GM19238 (cell line): Measurements from ENCODE around the gene YES1.
A peak's percentile ranks its signal among the peaks of the same experiment; 100 is the strongest.

Experiments
- DNase-seq: peaks from one replicate; pipeline ENCODE4 v3.0.0; 2011; ENCODE audit warnings: low spot score; ENCODE audit not compliant: insufficient read length

YES1 gene

DNA sequence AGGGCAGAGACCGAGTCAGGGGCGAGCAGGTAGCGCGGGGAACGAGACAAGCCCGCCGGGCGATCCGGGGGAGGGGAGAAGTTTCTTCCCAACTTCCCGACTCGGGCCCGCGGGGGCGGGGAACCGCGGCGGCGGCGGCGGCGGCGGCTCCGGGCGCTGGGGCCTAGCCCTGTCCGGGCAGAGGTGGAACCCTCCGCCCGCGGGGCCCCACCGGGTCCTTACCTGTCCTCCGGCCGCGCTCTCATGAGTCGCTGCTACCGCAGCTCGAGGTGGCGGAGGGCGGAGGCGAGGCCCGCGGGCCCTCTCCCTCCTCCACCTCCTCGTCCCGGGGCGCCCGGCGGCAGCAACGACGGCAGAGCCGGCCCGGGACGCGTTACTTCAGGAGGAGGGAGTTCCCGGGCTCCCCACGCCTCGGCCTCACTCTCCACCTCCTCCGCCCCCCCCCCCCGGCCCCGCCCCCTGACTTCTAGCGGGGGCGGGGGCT lies at the start of gene YES1:
TSS of gene YES1 (minus strand) at position 351 of the 484 bp plus-strand sequence. CDS start 55,415 bp downstream, outside the sequence.
- DNase-seq, result no peak

DNA sequence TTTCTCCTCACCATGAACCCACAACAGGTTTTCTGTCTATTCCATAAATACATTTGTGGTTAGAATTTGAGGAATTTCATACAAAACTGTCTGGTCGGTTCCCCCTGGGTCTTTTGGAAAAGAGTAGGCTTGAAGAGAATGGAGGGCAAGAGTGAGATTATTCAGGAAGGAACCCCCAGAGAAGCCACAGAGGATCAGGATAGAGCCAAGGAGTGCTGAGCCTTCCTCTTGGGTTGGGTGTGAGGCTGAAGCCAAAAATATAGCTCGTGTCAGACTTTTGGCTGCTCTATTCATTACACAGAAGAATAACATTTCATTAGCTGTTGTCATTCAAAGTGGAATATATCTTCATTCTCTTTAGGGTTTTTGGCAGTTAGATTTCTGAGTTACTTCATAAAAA lies 45.9 kb upstream of the YES1 start:
- no peak for DNase-seq

DNA sequence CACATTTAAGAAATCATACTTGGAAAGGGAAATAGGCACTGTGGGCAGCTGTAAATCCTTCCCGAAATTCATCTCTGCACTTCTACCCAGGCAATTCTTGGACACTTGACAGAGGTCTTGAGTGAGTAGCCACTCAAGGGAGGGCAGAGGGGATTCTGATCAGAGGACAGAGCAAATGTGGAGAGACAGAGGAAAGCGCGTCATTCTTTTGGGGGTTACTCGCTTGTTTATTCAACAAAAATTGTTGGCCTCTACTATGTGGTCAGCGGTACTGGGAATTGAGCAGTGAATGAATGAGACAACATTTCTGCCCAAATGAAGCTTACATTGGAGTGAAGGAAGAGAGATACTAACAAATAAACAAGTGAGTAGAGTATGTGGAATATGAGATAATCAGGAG lies 41.4 kb upstream of the YES1 start:
- DNase-seq, result no peak

DNA sequence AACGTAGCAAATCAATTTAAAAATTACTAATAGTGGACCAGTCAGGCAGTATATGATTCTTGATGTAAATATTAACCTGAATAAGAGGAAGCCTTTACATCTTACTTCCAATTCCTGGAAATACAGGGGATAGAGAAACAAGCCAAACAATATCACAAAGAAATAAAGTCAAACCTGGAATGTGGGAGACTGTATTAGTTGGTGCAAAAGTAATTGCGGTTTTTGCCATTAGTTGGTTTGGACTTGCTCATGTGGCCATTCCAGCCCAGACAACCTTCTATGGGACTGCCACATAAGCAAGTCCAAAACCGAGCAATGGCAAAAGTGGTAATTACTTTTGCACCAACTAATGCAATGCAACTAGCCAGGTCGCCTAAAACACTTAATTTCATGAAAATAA lies 38.9 kb upstream of the YES1 start:
- DNase-seq, result no peak

DNA sequence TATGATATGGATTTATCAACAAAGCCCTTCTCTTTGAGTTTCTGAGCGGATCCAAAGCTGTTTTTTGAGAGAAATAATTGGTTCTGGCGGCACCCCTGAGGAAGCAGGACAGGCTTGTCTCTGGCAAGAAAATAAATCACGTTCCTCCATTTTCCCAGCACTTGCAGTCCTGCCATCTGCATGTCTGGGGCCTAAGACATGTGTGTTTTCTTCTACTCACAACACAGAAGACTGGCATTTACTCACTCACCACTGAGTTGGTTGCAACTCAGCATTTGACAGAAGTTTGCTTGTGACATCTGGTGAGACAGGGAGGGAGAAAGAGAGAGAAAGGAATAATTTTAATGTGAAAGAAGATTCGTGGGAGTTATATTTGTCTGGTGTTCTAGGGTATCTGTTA lies 37.0 kb upstream of the YES1 start:
- no peak for DNase-seq

DNA sequence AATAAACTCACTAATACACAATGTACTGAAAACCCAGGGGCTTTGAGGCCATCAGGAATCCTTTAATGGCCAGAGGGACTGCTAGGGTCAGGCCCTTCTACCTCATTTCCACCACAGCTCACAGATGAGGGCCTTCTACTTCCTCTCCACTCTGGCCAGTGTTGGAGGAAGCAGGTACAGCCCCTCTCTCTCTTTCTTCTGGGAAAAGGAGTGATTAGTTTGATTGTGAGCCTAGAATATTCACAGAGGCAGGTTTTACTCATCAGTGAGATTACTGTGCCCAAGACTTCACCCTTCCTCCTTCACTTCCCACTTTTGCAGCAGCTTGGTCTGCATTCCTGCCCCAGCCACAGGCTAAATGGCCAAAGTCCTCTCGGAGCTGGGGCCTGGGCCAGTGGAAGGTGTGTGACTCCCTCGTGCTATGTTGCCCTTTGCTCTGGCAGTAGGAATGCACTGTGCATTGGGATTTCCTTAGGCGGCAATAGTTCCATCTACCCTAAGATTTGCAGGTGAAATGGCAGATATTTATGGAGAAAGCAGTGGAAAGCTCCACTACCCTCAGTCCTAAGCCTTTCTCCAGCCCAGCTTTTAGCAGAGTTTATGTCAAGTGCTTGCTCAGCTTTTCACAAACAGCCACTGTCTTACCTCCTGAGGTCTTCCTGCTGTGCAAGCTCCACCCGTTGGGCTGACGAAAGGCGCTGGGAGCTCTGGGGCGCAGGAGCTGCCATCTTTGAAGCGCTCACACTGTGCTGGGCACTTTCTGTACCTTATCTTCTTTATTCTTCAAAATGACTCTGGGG lies 36.2 kb upstream of the YES1 start:
- no peak for DNase-seq

DNA sequence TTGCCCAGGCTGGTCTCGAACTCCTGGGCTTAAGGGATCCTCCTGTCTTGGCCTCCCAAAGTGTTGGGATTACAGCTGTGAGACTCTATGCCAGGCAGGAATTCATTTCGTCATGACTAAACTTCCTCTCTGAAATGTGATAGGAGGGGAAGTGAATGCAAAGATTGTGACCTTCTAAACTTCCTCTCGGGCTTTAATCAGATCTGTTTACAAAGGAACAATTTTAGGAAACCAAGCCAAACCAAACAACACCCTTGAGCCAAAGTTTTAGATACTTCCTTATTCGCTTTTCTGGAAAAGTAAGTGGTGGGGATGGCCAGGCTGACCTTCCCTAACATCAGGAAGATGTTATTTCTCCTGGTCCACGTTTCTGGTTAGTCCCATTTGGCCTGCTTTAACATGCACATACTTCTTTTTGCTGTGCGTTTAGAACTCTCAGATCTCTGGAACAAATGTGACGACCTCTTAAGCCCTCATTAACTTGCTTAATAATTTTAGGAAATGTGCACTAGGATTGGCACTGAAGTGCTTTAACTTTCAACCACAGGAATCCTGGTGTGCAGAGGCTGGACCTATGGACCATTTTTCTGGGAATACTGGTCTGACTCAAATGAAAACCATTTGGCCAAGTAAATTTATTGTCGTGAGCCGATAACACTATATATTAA lies 33.2 kb upstream of the YES1 start:
- DNase-seq, result no peak

DNA sequence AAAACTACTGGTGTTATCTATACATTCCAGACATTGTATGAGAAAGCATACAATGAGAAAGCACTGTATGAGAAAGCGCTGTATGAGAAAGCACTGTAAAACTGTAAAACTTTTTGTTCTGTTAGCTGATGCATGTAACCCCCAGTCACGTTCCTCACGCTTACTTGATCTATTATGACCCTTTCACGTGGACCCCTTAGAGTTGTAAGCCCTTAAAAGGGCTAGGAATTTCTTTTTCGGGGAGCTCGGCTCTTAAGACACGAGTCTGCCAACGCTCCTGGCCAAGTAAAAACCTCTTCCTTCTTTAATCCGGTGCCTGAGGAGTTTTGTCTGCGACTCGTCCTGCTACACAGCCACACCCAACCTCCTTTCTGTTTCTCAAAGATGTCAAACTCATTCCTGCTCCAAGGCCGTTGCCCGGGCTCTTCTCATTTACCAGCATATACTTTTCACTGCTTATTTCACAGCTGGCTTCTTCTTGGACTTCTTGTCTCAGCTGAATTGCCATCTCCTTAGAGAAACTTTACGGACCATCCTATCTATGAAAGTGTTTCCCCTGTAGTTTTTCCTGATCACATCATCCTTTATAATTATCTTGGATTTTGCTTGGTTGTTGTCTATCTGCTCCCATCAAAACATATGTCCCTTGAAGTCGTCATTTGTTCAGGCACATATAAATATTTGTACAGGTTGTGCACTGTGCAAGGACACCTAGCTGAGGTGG lies 29.8 kb upstream of the YES1 start:
- no peak for DNase-seq

DNA sequence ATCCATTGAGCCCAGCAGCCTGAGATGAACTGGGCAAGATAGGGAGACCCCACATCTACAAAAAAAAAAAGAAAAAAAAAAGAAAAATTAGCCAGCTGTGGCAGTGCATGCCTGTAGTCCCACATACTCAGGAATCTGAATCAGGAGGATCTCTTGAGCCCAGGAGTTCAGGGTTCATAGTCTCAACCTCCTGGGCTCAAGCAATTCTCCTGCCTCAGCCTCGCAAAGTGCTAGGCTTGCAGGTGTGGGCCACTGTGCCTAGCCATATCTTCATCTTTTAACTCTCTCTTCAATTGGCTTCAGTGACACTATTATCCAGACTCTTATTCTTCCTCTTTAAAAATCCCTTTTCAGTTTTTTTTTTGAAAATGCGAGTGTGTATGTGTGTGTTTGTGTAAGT lies 28.5 kb upstream of the YES1 start:
- no peak for DNase-seq

DNA sequence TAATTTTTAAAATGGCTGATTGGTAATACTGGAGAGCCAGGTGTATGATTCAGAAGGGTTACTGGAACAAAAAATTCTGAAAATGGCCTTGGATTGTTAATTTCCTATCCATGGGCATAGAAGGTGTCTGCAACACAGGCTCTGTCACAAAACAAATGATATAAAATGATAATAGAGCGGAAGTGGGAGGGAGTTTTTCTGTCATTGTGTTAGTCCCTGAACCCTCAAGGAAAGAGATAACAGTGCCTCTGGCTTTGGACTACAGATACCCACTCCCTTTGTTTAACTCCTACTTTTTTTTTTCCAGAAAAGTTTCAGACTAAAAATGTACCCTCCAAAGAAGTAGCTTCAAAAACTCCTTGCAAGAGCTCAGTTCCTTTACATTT lies 28.0 kb upstream of the YES1 start:
- DNase-seq, result no peak

DNA sequence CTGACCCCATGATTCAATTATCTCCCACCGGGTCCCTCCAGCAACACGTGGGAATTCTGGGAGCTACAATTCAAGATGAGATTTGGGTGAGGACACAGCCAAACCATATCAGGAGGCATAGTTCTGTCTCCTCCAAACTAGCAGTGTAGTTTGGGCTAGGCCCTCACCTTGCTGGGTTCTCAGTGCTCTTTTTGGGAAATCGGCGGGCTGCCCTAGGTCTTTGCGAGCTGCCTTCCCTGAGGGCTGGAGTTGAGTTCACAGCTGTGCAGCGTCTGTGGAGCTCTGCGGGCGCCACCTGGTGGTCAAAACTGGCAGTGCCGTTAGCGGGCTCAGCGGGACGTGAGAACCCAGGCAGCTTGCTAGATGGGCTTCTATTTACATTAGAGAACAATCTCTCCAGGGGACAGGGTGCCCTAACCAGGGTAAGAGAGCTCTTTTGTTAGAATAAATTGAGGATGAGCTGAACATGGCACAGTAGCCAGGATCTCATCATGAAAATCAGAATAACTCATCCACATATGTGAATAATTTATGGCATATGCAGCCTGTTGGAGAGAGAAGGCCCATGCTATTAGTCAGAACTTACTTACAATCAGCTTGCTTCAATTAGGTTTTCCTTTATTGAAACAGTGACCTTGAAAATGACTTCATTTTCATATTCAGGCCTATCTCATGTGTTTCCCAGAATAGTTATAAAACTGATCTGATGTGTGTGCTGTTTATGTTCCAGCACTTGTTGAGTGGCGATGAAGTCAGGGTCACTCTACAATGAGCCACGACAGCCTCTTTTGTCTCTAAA lies 27.4 kb upstream of the YES1 start:
- peak; percentile 77 for DNase-seq

DNA sequence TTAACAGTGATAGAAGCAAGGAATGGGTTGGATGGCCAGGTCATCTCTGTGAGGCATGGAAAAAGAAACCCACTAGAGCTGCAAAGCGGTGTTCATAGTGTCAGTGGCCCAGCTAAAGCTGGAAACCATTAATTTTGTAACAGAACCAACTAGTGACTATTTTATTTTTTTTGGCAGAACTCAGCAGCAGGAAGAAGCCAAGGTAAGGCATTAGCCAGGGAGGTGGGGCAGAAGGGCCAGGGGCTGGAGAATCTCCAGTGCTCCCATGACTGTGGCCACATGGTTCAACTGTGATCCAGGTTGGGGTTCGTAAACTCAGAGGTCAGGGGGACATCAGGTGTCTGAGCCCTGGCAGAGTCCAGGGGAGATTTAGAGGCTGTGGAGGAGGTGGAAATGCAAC lies 25.9 kb upstream of the YES1 start:
- DNase-seq, result no peak

DNA sequence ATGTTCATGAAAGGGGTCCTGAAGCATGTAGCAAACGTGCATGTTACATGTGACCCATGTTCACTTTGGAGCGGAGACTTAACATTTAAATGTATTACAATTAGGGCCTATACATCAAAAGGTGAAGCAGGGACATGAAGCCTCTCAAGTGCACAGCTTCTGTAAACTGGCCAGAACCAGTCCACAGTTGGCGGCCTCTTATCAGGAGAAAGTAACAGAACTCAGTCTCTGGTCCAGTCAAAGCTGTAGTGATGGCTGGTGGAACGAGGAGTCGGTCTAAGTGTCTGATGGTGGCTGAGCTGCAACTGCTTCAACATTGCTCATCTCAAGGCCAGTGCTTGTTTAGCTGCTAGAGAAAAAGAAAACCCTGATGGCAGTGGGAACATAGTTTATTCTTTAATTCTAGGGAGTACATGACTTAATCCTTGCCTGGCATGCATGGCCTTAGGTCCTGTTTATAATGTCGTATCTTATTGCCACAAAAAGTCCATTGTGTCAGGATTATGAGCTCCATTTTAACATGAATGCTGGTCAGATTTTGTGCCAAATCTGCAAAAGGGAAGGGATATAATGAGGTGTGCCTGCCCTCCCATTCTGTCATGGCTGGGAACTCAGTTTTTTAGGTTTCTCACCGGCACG lies 22.2 kb upstream of the YES1 start:
- DNase-seq, result no peak

DNA sequence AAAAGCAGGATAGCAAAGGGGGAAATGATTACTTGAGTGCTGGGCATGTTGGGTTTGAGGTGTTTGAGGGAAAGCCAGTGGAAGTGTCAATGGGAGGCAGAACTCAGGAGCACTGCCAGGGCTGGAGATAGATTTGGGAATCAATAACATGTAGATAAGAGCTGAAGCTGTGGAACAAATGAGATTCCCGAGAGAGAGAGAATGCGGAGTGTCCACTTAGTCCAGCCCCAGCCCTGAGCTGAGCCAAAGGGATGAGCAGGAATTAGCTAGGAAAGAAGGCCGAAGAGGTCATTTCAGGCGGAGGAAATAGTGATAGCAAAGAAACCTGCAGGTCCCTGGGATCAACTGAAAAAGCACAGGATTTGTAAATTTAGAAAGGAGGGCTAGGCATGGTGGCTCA lies 21.2 kb upstream of the YES1 start:
- no peak for DNase-seq

DNA sequence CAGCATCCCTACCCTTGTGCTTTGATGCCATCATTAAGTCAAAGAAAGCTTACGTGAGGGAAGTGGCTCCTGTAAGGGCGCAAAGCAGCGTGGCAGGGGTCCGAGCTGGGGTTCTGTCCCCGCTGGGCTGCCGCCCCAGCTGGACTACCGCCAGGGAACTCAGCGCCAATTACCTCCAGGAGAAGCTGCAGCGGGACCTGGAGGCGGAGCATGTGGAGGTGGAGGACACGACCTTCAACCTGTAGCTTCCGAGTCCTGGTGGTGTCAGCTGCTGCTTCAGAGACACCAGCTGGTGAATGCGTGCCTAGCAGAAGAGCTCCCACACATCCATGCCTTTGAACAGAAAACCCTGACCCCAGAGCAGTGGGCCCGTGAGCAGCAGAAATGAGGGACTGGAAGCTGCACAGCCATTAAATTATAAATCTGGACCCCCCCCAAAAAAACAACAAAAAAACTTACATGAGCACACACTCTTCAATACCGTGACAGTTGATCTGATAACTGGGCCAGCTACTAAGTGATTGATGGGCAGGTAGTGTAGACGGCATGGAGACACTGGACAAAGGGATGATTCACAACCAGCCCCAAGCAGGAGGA lies 20.1 kb upstream of the YES1 start:
- no peak for DNase-seq

DNA sequence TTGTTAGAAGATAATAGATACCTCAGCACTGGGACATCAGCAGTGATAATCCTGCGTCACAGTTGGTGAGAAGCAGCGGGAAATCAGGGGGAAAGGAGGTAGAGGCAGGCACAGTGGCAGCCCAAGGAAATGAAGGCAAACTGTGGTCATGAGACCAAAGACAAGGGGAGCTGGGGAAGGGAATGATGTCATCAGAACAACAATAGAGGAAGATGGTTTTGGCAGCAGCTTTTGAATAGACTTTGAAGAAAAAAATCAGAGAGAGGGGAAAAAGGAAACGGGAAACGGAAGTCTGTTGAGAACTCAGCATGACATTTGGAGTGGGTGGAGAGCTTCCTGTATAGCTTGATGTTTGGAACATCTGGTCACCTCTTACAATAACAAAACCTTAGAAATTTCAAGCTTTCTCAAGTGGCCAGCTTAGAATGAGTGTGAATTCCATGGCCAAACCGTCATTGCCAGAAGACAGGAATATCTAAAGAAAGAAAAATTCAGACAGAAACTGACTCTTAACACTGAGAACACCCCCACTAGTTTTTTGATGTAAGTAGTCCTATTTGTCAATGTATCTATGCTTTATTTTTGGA lies 18.4 kb upstream of the YES1 start:
- DNase-seq, result no peak

DNA sequence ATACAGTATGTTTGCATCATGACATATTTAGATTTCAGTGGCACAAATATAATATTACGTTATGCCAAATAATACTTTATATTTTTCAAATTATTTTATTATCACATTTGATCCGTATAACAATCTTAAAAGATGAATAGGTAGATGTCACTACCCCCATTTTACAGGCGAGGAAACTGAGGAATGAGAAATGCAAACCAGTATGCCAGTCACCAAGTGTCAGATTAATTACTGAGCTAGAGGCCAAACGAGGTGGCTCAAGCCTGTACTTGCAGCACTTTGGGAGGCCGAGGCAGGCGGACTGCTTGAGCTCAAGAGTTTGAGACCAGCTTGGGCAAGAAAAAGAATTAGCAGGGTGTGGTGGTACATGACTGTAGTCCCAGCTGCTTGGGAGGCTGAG lies 17.4 kb upstream of the YES1 start:
- DNase-seq, result no peak

DNA sequence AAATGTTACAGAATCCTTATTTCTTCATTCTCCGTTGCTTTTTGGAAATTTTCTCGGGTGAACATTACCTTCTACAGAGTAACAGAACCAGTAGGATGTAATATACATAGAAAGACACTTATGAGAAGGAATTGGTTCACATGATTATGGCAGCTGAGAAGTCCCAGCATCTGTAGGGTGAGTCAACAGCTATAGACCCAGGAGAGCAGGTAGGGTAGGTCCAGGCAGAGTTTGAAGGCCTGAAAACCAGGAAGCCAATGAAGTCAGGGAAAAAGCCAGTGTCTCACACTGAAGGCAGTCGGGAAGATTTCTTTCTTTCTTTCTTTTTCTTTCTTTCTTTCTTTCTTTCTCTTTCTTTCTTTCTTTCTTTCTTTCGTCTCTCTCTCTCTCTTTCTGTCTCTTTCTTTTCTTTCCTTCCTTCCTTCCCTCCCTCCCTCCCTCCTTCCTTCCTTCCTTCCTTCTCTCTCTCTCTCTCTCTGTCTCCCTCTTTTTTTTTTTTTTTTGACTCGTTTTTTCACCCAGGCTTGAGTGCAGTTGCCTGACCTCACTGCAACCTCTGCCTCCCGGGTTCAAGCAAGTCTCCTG lies 15.1 kb upstream of the YES1 start:
- DNase-seq, result no peak

DNA sequence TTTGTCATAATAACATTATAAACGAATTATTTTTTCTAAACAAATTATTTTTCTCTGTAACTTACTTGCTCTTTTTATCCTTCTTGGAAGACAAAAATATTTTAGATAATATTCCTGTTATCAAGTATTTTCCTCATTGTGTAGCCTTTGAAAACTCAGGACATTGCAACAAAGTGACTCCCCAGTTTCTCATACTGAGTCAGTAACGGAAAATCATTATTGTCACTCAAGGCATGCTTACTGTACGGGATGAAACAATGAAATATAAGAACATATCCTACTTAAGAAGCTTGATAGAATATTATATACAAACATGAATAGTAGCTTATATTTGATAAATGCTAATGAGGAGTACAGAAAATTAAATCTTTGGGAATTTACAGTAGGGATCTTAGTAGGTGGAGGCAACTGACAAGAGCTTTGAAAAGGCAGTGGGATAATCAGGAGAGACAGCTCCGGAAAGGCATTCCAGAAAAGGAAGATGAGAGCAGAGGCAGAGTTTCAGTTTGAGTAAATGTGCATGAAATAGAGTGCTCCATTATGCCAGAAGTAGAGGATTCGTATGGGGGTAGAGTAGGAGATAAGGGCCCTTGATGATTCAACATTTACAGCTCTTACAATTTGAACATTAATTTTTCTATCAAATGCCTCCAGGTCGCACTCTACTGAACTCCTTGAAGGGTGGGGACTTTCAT lies 14.0 kb upstream of the YES1 start:
- DNase-seq, result no peak
